ENCODE data around the gene CLEC7A.

DNA sequence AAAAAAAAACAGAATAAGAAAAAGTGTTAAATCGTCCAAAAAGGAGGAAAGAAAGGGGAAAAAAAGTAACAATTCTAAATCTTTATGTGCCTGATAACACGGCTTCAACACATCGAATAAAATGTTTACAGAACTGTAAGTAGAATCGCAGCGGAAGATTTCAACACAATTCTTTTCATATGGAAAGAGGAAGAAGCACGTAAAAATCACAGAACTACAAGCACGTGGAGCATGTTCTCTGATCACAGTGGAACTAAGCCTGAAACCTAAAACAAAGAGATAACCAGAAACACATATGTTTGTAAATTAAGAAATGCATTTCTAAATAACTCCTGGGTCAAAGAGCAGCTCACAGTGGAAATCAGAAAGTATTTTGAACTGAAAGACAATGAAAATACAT is 8.7 kb downstream of the CLEC7A start:
- TF ChIP-seq, protein P1, sequence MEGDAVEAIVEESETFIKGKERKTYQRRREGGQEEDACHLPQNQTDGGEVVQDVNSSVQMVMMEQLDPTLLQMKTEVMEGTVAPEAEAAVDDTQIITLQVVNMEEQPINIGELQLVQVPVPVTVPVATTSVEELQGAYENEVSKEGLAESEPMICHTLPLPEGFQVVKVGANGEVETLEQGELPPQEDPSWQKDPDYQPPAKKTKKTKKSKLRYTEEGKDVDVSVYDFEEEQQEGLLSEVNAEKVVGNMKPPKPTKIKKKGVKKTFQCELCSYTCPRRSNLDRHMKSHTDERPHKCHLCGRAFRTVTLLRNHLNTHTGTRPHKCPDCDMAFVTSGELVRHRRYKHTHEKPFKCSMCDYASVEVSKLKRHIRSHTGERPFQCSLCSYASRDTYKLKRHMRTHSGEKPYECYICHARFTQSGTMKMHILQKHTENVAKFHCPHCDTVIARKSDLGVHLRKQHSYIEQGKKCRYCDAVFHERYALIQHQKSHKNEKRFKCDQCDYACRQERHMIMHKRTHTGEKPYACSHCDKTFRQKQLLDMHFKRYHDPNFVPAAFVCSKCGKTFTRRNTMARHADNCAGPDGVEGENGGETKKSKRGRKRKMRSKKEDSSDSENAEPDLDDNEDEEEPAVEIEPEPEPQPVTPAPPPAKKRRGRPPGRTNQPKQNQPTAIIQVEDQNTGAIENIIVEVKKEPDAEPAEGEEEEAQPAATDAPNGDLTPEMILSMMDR (IDR thresholded peaks at IDR 0.05; ENCODE audit: poor library complexity), result no peak
- TF ChIP-seq EZH2 (IDR thresholded peaks at IDR 0.05; ENCODE audit: borderline replicate concordance) (no peak), EZH2phosphoT487 (IDR thresholded peaks at IDR 0.05; ENCODE audit: low read depth, severe bottlenecking, unreplicated experiment) (no peak)

Measured in hepatocyte (in vitro differentiated cells).